K562 (cell line): ENCODE measurements around the gene DVL3. TPM values are rescaled to one million over a fixed set of nuclear protein-coding genes. Genes with fewer than 3 reads are reported as not detected.

Source experiments
- BCOR ChIP-seq: fragments of 450-650 bp; IDR thresholded peaks from 2 replicates; pipeline ENCODE4 v1.6.1; 2016
- ETV1 ChIP-seq: fragments of 450-650 bp; conservative IDR thresholded peaks from 2 replicates; pipeline ENCODE4 v1.6.1; 2016; ENCODE audit warnings: missing genetic modification characterization, control low read depth, low read depth, missing compliant biosample characterization
- GTF2E2 ChIP-seq: fragments of 200-800 bp; sonication (Bioruptor generic); IDR thresholded peaks from 2 replicates; pipeline ENCODE4 v1.6.1; 2016; ENCODE audit warnings: missing genetic modification characterization, missing compliant biosample characterization
- GTF2F1 ChIP-seq: IDR thresholded peaks from 2 replicates; pipeline ENCODE4 v1.6.1; 2011; ENCODE audit warnings: low read depth, low read length, improper control_type of control experiment
- JUND ChIP-seq, 2 experiments: IDR thresholded peaks; 2 replicates in 1 of 2; 3 replicates in 1 of 2; pipeline ENCODE4 v1.6.1; 2011; ENCODE audit warnings: borderline replicate concordance in 2 of 2, low read depth in 2 of 2, low read length in 2 of 2, improper control_type of control experiment in 1 of 2, missing biosample characterization in 1 of 2, missing genetic modification characterization in 1 of 2, missing genetic modification reagents in 1 of 2
- MCM3 ChIP-seq: fragments of 450-650 bp; IDR thresholded peaks from 2 replicates; pipeline ENCODE4 v1.6.1; 2016
- MYBL2 ChIP-seq, 2 experiments: fragments of 450-650 bp in 1 of 2; sonication (generic) in 1 of 2; formaldehyde crosslinking in 1 of 2; IDR thresholded peaks; 2 replicates each; pipeline versions ENCODE4 v1.6.1 to v1.8.1; 2017 to 2022; ENCODE audit warnings: borderline replicate concordance in 1 of 2, inconsistent platforms in 1 of 2, low read depth in 1 of 2, mild to moderate bottlenecking in 1 of 2, missing genetic modification reagents in 1 of 2, moderate library complexity in 1 of 2
- NCOA6 ChIP-seq: fragments of 450-650 bp; IDR thresholded peaks from 2 replicates; pipeline ENCODE4 v1.6.1; 2017; ENCODE audit warnings: mild to moderate bottlenecking
- NR2C1 ChIP-seq, 2 experiments: fragments of 450-650 bp; IDR thresholded peaks; 2 replicates each; pipeline ENCODE4 v1.6.1; 2017; ENCODE audit warnings: mild to moderate bottlenecking in 2 of 2, antibody characterized with exemption in 1 of 2, inconsistent platforms in 1 of 2, missing compliant biosample characterization in 1 of 2, missing genetic modification characterization in 1 of 2
- NR3C1 ChIP-seq: sonication (generic); formaldehyde crosslinking; IDR thresholded peaks from 2 replicates; pipeline ENCODE4 v1.8.1; 2022; ENCODE audit warnings: missing genetic modification reagents
- PHF8 ChIP-seq: fragments of 200-600 bp; sonication (generic); IDR thresholded peaks from 2 replicates; pipeline ENCODE4 v1.6.1; 2012; ENCODE audit warnings: mixed run types, mild to moderate bottlenecking, inconsistent platforms, low read length, moderate library complexity, borderline replicate concordance
- PRMT5 ChIP-seq: sonication (generic); formaldehyde crosslinking; IDR thresholded peaks from 2 replicates; pipeline ENCODE4 v1.5.0; 2020; ENCODE audit warnings: missing genetic modification reagents
- SMARCA4 ChIP-seq: fragments of 450-650 bp; IDR thresholded peaks from 2 replicates; pipeline ENCODE4 v1.6.1; 2016
- SMARCA5 ChIP-seq: fragments of 450-650 bp; IDR thresholded peaks from 2 replicates; pipeline ENCODE4 v1.6.1; 2016
- TCF7 ChIP-seq: sonication (generic); IDR thresholded peaks from 2 replicates; pipeline ENCODE4 v1.6.1; 2016; ENCODE audit warnings: antibody characterized with exemption, borderline replicate concordance
- TCF7L2 ChIP-seq: fragments of 150-350 bp; IDR thresholded peaks from 2 replicates; pipeline ENCODE4 v1.6.1; 2016; ENCODE audit warnings: low read depth, mild to moderate bottlenecking, low read length, moderate library complexity
- U2AF2 ChIP-seq: fragments of 200-400 bp; formaldehyde crosslinking; optimal IDR thresholded peaks from 2 replicates; pipeline ENCODE3; 2017; ENCODE audit warnings: low read depth, mild to moderate bottlenecking, low read length
- XRCC4 ChIP-seq: IDR thresholded peaks from one replicate; pipeline ENCODE4 v1.6.1; 2011; ENCODE audit not compliant: insufficient read depth, insufficient read length; ENCODE audit errors: extremely low read depth
- ZFP36 ChIP-seq: fragments of 150-350 bp; IDR thresholded peaks from 2 replicates; pipeline ENCODE4 v1.6.1; 2018; ENCODE audit warnings: low read length, low read depth; ENCODE audit not compliant: partially characterized antibody
- ZNF146 ChIP-seq: IDR thresholded peaks from one replicate; pipeline ENCODE4 v1.6.1; 2018; ENCODE audit warnings: missing compliant biosample characterization; ENCODE audit not compliant: unreplicated experiment
- polyA plus RNA-seq, 8 experiments: library from polyadenylated mRNA; depleted of rRNA in 4 of 8; stranded (reverse) in 5 of 8; unstranded in 3 of 8; fragments of >200 nt; fragmentation: Nextera tagmentation in 2 of 8; fragmentation: Illumina TruSeq in 1 of 8; extraction: Ambion mirVana in 2 of 8; extraction: Trizol in 1 of 8; gene quantifications; 2 replicates each; pipeline versions ENCODE4 v1.2.1 to v1.2.3, GENCODE V29; 2011 to 2014; ENCODE audit warnings: inconsistent platforms in 1 of 8, missing spikeins in 1 of 8
- total RNA-seq, 7 experiments: library from RNA; depleted of rRNA in 6 of 7; stranded (reverse); fragments of >200 nt in 6 of 7; fragmentation: Illumina TruSeq in 2 of 7; extraction: Trizol in 2 of 7; gene quantifications; 2 replicates each; pipeline versions ENCODE4 v1.2.1 to v1.2.3, GENCODE V29; 2011 to 2021; ENCODE audit warnings: low replicate concordance in 1 of 7
- TF ChIP-seq, protein P1 (sequence below): fragments of 450-650 bp; formaldehyde crosslinking; conservative IDR thresholded peaks from 2 replicates; pipeline ENCODE4 v1.4.0; 2022; ENCODE audit warnings: mild to moderate bottlenecking, missing genetic modification characterization
- TF ChIP-seq, protein P2 (sequence below): IDR thresholded peaks from 2 replicates; pipeline ENCODE4 v1.6.1; 2016; ENCODE audit warnings: missing genetic modification characterization, missing compliant biosample characterization
- TF ChIP-seq, protein P3 (sequence below), 2 experiments: fragments of 250-450 bp in 1 of 2; fragments of 450-650 bp in 1 of 2; sonication (Bioruptor Pico) in 1 of 2; IDR thresholded peaks; 2 replicates each; pipeline versions ENCODE4 v1.6.1 to v1.8.0; 2016 to 2021; ENCODE audit warnings: mild to moderate bottlenecking in 2 of 2, moderate library complexity in 2 of 2, missing compliant biosample characterization in 1 of 2, missing genetic modification characterization in 1 of 2
- TF ChIP-seq, protein P4 (sequence below): fragments of 450-650 bp; formaldehyde crosslinking; IDR thresholded peaks from 2 replicates; pipeline ENCODE4 v1.4.0; 2022; ENCODE audit warnings: missing genetic modification characterization

DVL3 gene
- total and polyA plus RNA-seq, 9 of the 15 experiments (the other 6 are each of a cell fraction or from before 2014, with no cell fraction given) = 3.1 to 57.9 (median 20.1) TPM

DNA sequence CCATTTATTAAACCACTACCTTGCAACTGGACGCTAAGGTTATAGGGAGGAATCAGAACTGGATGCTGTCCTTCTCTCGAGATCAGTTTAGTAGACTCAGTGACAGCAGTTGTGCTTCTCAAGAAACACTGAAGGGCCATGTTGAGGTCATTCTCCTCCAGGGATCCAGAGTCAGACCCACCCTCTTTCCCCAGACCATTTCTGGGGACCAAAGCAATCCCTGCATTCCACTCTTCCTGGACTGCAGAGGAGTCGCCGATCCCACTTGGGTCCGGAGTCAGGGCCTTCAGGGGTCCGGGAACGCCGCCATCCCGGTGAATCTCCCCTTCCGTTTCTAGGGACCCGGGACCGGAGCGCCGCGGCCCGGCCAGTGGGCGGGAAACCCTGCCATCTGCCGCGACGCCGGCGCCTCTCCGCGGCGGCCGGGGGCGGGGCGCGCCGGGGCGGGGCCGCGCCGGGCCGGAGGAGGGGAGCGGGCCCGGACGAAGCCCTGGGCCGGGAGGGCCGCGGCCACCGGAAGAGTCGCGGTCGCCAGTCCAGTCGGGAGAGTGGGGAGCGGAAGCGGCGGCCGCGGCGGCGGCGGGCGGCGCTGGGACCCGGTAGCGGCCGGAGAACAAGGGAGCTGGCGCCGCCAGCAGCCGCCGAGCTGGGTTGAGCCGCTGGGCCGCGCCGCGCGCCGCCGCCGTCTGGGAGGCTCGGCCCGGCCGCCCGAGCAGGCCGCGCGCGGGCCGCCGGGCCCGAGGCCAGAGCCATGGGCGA lies at the start of gene DVL3 (continued):
- TF ChIP-seq PHF8 = peak; percentile 62; the same call in 1 of the 2 replicates
- TF ChIP-seq U2AF2 = no peak
- no peak for TF ChIP-seq TCF7L2
- TF ChIP-seq, protein P1, sequence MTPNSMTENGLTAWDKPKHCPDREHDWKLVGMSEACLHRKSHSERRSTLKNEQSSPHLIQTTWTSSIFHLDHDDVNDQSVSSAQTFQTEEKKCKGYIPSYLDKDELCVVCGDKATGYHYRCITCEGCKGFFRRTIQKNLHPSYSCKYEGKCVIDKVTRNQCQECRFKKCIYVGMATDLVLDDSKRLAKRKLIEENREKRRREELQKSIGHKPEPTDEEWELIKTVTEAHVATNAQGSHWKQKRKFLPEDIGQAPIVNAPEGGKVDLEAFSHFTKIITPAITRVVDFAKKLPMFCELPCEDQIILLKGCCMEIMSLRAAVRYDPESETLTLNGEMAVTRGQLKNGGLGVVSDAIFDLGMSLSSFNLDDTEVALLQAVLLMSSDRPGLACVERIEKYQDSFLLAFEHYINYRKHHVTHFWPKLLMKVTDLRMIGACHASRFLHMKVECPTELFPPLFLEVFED = no peak
- TF ChIP-seq, protein P2, sequence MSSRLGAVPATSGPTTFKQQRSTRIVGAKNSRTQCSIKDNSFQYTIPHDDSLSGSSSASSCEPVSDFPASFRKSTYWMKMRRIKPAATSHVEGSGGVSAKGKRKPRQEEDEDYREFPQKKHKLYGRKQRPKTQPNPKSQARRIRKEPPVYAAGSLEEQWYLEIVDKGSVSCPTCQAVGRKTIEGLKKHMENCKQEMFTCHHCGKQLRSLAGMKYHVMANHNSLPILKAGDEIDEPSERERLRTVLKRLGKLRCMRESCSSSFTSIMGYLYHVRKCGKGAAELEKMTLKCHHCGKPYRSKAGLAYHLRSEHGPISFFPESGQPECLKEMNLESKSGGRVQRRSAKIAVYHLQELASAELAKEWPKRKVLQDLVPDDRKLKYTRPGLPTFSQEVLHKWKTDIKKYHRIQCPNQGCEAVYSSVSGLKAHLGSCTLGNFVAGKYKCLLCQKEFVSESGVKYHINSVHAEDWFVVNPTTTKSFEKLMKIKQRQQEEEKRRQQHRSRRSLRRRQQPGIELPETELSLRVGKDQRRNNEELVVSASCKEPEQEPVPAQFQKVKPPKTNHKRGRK (tag) = no peak
- TF ChIP-seq GTF2F1 = no peak
- TF ChIP-seq NCOA6 = no peak
- TF ChIP-seq ETV1 (tag) = no peak
- TF ChIP-seq ZNF146 (CRISPR knock-in tag) = no peak
- no peak for TF ChIP-seq XRCC4
- TF ChIP-seq, protein P3, sequence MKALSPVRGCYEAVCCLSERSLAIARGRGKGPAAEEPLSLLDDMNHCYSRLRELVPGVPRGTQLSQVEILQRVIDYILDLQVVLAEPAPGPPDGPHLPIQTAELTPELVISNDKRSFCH (CRISPR knock-in tag; IDR thresholded peaks at IDR 0.05) = no peak
- TF ChIP-seq, protein P3 (tag; IDR thresholded peaks at IDR 0.05) = 0 out of 2 replicates have a peak, but pooled peaks have one; percentile 58
- no peak for TF ChIP-seq MYBL2 (IDR thresholded peaks at IDR 0.05; ENCODE audit: low read depth)
- TF ChIP-seq MYBL2 (CRISPR knock-in tag; IDR thresholded peaks at IDR 0.05; ENCODE audit: borderline replicate concordance) = no peak
- TF ChIP-seq SMARCA4 = no peak
- TF ChIP-seq NR3C1 (CRISPR knock-in tag) = no peak
- 0 out of 2 replicates have a peak, but pooled peaks have one; percentile 15 for TF ChIP-seq NR2C1 (IDR thresholded peaks at IDR 0.05)
- no peak for TF ChIP-seq NR2C1 (tag; IDR thresholded peaks at IDR 0.05)
- no peak for TF ChIP-seq PRMT5 (CRISPR knock-in tag)
- TF ChIP-seq GTF2E2 = no peak
- 0 out of 2 replicates have a peak, but pooled peaks have one; percentile 5 for TF ChIP-seq SMARCA5
- TF ChIP-seq TCF7 = no peak
- TF ChIP-seq MCM3 = no peak
- TF ChIP-seq JUND (IDR thresholded peaks at IDR 0.05; ENCODE audit: borderline replicate concordance, low read depth, low read length) = no peak
- no peak for TF ChIP-seq JUND (tag; IDR thresholded peaks at IDR 0.05; ENCODE audit: borderline replicate concordance, low read depth, low read length)
- no peak for TF ChIP-seq ZFP36
- TF ChIP-seq, protein P4, sequence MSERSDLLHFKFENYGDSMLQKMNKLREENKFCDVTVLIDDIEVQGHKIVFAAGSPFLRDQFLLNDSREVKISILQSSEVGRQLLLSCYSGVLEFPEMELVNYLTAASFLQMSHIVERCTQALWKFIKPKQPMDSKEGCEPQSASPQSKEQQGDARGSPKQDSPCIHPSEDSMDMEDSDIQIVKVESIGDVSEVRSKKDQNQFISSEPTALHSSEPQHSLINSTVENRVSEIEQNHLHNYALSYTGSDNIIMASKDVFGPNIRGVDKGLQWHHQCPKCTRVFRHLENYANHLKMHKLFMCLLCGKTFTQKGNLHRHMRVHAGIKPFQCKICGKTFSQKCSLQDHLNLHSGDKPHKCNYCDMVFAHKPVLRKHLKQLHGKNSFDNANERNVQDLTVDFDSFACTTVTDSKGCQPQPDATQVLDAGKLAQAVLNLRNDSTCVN (CRISPR knock-in tag) = no peak
- no peak for TF ChIP-seq BCOR
